NB4 (cell line): Measurements from ENCODE around the gene CCL1.

Experiments used
- CTCF ChIP-seq: IDR thresholded peaks from one replicate; pipeline ENCODE4 v1.5.1; 2012; ENCODE audit warnings: low read depth, low read length
- TF ChIP-seq, protein P1 (sequence below): IDR thresholded peaks from 2 replicates; pipeline ENCODE4 v1.6.1; 2011; ENCODE audit warnings: low read depth, low read length

- no peak for TF ChIP-seq CTCF
- TF ChIP-seq, protein P1, sequence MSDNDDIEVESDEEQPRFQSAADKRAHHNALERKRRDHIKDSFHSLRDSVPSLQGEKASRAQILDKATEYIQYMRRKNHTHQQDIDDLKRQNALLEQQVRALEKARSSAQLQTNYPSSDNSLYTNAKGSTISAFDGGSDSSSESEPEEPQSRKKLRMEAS: no peak
Observed at GRCh38 chr17:34371405-34372100, 8.5 kb upstream of the CCL1 start.
